ENCODE data around the gene DNM3.

Gene DNM3

DNA sequence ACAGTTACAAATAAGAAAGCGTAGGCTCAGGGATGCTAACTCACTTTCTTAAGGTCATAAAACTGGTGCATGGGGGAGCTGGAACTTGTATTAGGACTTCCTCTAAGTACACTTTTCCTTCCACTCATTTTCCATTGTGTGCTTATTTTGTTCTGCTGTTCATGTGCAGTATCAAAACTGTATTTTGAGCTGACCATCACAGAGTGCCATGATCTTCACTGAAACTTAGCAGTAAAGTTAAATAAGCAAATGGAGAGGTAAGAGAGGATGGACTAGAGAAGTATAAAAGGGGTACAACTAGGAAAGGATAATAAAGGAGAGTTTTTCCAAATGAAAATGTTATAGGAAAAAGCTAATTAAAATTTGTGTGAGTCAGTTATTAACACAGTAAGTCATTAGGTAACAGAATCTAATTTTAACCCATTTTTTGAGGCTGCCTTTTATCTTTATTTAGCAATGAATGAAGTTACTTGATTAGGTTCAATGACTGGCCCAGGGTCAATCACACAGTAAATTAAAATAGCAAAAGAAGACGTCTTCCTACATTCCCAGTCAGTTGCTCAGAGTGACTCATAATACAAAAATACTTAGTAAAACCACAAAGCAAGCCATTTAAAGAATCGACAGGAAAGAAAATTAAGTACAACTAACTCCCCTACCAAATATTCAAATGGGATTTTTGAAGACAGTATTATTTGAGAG is 413.4 kb downstream of the DNM3 start:
- peak; percentile 93 for DNase-seq

DNA sequence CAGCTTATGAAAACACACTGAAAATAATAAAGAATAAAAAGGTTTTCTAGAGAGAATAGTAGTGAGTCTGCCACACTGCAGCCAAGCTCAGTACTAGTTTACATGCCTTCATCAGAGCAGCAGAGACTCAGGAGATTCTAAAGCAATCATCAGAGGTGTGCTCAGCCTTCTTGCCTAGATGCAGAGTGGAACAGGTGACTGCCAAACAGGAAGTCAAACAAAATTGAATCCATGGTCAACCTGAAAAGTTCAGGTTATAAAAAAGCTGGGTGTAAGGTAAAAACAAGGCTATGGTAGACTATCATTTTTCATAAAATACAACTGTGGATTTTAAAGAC is 413.9 kb downstream of the DNM3 start:
- DNase-seq: no peak

DNA sequence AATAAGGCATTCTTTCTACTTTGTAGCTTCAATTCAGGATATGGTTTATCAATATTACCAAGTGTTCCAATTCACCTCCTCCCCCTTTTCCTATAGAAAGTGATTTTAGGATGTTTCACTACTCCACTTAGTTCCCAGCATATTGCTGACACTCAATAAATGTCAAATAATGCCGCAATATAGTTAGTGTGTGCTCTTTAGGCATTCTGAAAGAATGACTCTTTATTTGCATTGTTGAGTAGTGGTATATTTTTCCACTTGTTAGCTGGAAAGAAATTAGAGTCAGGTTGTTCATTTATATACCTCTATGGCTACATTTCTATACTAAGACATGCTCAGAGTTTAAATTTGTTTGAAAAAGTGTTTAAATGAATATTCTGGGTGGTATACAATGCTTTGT is 424.6 kb downstream of the DNM3 start:
- DNase-seq: no peak

DNA sequence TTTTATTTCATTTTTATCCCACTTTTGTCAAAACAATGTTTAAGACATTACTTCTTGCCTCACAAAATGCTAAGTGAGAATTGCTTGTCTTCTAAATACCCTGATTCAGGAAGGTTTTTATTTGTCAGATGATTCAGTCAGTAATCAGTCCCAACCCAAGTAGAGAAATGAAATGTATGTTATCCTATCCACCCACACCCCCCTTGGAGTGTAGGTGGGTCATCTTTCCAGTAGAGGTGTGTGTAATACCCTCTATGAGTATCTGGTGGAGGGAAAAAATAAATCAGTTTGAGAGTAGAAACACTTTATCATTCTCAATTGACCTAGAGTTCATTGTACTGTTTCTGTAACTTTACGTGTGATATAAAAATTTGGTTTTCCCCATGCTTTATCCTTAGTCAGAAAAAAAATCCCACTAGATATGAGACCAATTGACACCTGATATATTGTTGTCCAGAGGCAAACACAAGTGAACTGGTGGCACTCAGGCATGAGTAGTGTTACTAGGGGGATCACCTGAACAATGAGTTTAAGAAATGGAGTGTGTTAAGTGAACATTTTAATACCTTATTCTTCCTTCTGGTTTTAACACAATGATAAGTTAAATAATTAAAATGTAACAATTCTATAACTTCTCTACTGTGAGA is 425.4 kb downstream of the DNM3 start:
- no peak for DNase-seq

DNA sequence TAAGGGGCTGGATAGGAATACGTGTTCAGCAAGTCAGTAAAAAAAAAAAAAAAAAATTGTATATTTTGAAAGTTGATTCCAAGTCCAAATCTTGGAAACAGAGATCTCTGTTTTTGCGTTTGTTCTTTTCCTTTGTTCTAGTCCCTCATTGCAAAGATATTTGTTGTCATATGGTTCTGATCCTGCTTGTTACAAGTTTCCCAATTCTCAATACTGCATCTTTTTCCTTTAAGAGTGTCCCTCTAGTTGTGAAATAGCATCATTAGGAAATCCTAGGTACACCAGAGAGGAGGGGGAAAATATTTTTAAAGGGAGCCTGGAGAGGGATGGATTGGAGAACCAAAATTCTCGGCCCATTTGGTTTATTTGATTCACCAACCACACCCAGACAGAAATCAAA is 426.9 kb downstream of the DNM3 start:
- DNase-seq: no peak

DNA sequence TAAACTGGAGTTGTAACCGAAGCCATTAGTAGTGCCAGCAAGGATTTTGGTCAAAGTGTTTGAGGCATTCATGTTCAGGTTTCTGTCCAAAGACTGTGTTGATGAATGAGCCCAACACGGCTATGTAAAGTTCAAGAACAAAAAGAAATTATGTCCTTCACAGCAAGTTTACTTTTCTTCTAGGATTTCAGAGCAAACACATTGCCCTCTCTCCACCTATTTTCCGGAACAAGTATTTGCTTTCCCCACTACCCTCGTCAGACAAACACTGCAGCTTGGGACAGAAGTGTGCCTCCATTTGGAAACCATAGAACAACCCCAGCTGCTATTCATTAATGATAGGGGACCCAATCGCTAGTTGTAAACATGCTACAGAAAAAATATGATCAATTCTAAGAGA is 427.8 kb downstream of the DNM3 start:
- DNase-seq: no peak

DNA sequence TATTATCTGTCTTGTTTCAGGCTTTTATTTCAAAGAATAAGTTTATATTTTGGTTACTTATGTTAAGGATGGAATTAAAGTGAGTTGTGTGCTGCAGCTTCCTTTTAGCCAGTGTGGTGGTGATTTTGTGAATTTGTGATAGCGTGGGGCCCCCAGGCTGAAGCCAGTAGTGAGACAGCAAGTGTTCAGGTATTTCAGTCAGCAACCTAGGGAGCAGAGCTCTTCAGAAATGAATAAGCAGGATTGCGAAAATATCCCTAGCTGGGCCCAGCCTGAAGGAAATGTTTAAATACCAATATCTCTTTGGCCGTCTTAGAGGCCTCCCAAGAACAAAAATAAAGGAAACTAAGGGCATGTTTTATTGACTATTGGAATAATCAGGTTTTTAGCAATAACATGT is 428.3 kb downstream of the DNM3 start:
- DNase-seq: peak; percentile 16

DNA sequence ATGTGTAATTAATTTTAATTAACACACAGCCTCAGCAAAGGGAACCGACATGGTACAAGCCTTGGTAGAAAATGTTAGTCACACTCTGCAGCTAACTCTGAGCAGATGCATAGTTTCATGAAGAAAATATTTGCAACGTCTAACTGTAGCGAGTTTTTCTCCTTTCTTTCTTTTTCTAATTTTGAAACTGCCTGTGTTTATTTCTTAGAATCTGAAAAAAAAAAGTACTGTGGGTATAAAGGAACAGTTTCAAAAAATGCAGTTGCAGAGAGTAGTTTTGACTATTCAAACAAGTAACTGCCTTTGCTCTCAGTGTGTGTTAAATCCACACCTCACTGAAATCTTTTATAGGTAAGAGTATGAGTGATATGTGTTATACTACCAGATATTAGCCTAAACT is 429.3 kb downstream of the DNM3 start:
- no peak for DNase-seq

DNA sequence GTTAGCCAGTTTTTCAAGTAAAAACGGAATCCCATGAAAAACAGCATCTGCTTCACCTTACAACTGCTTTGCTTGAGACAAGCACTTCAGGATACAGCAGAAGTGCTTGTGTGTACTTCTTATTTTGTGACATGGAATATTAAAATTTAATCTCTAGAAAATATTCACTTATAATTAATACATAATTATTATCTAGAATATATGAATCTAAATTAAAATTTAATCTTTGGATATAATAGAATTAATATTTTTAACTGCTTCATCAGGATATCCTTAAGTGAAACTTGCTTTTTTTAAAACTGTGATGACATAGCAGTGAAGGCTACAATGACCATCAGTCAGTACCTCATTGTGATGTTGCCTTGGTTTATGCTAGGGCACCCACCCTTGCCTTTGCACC is 430.8 kb downstream of the DNM3 start:
- no peak for DNase-seq

DNA sequence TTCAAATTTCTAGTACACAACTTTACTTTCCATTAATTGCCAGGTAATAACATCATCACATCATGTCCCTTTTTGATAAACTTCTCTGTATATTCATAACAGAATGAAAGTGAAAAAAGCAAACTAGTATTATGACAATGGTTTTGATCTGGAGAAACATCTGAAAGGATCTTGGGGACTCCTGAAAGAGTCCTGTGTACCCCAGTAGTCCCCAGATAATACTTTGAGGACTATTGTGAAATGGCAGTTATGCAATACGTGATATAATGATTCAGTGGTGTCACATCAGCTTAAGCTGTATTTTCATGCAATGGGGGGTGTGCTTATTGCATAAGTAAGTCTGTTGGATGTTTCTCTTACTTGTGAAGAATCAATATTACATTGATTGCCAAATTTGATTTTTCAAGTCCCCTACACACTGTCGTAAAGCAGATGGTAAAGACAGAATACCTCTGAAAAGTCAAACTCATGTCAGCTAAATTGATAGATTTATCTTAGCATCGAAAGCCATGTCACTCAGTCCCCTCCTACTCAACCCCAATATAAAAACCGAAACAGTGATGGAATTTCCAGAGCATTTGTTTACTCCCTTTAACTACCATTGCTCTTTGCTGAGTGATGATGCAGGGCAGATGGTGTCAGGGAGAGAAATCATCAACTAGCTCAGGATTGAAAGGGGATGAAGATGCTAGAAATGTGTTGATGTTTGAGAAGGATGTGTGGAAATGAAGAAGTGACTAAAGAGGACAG is 432.5 kb downstream of the DNM3 start:
- DNase-seq: peak; percentile 31

DNA sequence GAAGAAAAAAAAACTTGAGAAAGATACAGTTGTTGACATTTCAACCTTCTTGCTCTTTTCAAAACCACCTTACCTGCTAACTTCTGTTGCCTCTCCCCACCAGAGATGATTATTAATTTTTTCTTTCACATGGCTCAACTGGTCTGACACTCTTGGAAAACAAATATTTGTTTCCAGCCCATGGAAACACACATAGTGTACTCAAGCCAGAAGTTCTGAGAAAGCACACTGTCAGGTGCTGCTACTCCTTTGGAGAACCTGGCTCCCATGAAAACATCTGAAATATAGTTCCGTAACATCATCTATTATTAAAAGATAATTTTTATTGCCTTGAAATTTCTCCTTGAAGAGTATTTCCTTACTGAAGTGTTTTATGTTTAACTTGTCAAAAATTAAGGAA is 434.2 kb downstream of the DNM3 start:
- no peak for DNase-seq

DNA sequence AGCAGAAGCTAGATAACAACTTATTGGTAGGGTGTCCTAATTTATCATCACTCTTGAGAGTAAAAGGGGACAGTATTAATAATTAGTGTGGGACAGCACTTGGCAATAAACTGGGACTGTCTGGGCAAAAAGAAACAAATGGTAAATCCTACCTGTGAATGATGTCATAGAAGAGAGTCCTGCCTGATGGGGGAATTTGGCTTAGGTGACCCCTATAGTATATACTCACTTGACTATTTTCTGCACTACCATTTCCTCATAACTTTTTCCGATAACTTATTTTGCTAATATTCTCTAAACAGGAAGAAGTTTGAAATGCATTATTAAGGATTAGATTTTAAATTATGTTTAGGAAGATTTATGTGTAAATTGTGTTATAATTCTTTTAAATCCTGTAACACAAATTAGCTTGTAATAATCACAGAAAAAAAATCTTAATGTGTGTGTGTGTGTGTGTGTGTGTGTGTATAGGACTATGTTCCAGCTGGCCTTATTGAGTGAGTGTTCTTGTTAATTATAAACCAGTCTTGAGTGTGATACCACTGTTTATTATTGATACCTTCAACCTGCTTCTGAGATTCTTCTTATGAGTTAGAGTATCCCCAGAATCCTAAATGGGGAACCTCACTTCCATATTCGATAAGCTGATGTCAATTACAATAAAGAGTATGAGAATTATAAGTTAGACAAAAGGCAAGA is 435.0 kb downstream of the DNM3 start:
- no peak for DNase-seq

DNA sequence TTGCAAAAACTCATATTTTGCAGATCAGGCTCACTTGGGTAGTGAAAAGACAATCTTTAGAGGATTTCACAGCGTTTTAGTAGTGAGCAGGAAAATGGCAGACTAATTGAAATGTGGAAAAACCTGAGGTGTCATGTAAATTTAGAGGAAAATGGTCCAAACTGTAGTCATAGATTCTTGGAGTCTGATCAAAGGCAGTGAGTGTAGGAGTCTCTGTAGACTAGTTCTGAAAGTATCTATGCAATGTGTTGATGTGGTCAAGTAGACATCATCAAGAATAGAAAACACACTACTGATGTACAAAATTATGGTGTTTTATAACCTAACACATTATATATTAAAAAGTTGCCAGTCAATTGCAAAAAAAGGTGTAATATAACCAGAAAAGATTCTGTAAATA is 436.0 kb downstream of the DNM3 start:
- no peak for DNase-seq

DNA sequence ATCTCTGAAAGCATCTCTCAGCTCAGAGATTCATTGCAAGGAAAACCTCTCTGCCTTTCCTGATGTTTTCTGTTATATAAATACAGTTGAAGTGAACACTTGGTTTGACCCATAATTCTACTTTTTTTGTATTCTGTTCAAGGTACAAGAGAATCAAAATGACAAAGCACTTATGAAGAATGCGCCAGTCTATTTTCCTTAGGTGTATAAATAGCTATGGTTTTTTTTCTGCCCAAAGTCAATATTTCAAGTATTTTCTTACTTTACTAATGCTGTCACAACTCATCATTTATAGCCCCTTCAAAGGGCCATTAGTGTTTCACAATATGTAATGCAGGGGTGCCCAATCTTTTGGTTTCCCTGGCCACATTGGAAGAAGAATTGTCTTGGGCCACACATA is 436.7 kb downstream of the DNM3 start:
- DNase-seq: no peak

DNA sequence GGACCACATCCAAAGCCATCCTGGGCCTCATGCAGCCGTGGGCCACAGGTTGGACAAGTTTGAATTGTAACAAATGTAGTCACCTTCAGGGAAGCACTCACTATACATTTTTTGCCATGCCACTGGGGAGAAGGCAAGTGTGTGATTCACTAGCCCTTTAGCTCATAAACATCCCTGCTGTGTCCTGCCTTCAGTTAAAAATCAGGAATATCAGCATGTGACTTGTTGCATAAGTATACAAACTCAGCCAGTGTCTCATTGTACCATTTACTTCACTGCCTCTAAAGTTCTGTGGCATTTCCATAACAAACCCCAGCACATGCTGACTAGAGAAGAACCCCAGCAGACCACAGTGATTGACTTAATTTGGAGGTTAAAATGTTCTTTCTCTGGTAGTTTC is 437.2 kb downstream of the DNM3 start:
- DNase-seq: peak; percentile 63

DNA sequence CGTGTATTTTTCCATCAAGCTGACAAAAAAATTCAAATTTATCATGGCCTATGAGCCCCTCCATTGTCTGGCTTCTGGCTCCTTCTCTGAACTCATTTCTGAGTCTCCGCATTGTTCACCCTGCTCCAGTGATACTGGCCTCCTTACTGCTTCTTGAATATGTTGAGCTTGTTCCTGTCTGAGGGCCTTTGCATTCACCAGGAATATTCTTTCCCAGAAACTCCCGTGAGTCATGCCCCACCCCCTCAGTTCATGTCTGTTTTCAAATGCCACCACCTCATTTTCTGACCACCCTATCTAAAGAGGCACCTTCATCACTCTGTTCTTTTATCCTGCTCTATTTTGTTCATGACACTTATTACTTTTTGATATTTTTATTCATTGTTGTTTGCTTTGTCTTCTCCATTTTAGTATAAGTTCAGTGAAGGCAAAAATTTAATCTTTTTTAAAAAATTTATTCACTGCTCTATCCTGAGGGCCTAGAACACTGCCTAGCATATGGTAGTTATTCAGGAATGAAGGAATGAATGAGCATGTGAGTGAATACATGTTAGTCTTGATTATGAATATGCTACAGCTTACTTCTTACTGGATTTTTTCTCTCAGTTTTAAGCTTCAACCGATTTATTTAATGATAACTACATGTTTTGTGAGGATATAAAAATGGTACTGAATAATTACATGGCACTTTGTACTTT is 438.8 kb downstream of the DNM3 start:
- DNase-seq: no peak

DNA sequence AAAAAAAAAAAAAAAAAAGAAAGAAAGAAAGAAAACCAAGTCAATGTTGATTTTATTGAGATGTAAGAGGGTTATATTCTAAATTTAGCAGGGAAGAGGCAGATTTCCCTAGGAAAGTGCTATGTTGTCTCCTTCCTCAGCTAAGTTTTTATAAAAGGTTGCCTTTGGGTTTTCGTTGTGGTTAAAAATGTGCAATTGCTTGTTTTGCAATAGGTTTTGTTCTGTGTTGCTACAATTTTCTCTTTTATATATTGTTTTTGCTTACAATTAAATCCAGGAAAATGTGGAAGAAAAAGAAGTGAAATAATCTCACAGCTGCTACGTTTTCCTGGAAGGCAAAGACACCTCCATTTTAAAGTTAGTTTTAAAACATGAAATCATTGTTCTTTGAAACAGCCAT is 442.5 kb downstream of the DNM3 start:
- no peak for DNase-seq

DNA sequence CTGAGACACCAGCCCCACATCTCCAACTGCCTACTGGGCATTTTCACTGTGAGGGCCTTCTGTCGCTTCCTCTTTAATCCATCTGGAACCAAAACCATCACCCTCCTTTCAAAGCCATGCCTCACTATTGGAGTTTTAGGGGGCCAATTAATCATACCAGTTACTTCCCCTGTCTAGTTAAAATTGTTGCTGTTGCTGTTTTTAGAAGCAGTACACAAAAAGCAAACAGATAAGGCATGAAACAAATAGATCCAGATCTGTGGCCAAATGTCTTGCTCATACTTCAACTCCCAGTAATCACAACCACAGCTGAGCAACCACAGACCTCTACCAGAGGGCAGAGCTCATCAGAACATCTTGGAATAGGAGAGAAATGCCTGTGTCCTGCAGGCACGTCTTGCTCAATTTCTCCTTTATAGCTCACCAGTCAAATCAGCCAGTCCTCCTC is 445.4 kb downstream of the DNM3 start:
- DNase-seq: peak; percentile 93

DNA sequence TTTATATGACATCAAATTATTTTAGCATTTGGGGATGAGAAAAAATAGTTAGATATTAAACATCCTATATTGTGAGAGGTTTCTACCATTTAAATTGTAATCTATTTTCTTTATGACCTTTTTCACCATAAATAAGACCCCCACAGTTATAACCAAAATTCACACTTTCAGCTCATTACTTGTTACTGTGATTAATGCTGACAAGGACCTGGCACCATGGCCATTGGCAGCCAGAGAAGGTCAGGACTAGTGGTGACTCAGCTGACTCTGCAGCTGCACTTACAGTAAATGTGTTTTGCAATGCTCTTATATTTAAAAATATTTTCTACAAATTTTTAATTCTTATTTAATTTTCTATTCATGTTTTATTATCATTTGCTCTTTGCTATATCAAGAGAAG is 445.9 kb downstream of the DNM3 start:
- peak; percentile 73 for DNase-seq

DNA sequence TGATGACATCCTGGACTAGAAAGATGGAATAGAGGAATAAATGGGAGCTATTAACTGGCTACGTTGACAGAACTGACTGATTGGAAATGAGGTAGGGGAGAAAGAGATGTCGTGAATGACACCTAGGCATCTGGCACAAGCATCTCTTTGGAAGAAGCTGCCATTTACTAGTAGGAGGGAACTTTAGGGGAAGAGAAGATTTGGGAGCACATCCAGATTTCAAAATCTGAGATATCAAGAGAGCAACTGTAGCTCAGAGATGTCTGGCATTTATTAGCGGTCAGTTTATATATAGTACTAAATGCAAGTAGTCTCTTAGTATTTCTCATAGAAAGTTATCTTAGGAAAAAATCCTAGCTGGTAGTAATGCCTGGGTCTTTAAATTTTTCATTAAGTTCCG is 447.3 kb downstream of the DNM3 start:
- no peak for DNase-seq

DNA sequence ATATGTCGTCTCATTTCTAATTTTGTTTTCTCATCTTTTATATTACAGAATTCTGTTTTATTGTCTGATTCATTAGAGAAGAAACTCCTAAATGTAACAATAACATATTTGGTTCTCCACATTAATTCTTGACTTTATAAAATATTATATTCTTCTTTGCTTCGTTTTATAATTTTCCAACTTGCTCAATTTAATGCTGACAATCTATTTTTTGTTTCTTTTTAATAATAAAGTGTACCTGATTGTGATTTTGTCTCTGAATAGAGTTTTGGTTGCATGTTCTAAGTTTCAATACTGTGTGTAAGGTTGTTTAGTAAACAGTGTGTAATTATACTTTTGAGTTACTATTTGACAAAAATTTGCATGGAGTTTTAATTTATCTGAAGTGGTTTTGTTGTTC is 448.1 kb downstream of the DNM3 start:
- no peak for DNase-seq

DNA sequence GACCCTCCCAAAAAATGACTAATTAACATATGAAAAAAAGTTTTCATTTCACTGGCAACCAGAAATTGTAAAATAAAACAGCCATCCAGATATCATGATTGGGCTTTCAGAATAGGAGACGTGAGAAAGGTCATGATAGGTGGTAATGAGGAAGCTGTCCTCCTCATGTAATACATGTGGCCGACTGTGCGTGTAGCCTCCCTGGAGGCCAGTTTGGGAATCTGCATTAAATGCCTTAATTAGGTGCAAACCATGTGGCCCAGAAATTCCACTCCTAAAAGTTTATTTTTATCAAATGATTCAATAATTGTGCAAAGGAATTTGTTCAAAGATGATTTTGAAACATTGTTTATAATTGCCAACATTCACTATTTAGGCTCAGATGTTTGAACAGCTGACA is 451.5 kb downstream of the DNM3 start:
- DNase-seq: no peak

DNA sequence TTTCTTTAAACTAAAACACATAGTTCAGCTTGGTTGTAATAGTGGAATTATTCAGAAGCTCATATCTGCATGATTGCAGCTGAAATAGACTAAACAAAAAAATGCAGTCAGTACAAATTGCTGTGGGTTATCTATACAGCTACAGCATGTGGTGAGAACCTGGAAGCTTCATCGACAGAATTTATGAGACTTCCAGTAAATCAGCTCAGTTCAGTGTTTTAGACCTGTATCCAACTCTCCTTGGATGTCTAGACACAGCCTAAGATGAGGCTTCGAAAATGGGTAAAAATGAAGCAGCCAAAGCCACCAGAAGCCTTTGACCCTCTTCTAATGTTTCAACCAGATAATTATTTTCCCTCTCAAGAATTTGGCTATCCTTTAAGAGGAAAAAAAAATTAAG is 452.1 kb downstream of the DNM3 start:
- no peak for DNase-seq
